Natural killer cell (primary cell): ENCODE measurements around the gene MAGEA1. TPM values are rescaled to one million over a fixed set of nuclear protein-coding genes. Genes with fewer than 3 reads are reported as not detected.
"Not testable (repeated sequence)": the region's sequence is repeated elsewhere in the genome, so short reads cannot be mapped to it uniquely, and the experiment has no call there.

Source experiments
- ATAC-seq, 3 donors: fragments of 150-1000 bp in 2 of 3; fragments of 200-7000 bp in 1 of 3; cut with Tn5 transposase; 1 replicate in 1 of 3; 2 replicates in 2 of 3; pipeline ENCODE4 v1.10.0; 2021; ENCODE audit warnings: mild to moderate bottlenecking in 2 of 3, moderate library complexity in 2 of 3
- DNase-seq, 2 donors: peaks; one replicate each; pipeline versions ENCODE4 v3.0.0 to v3.0.0-alpha.2; 2013 to 2021; ENCODE audit warnings: mixed read lengths in 1 of 2
- H3K27ac ChIP-seq: one replicate; pipeline ENCODE4 v1.5.1; 2013; ENCODE audit warnings: mild to moderate bottlenecking, low read length
- H3K27me3 ChIP-seq: one replicate; pipeline ENCODE4 v1.6.1; 2013; ENCODE audit warnings: low read length; ENCODE audit not compliant: control insufficient read depth, insufficient read depth
- H3K36me3 ChIP-seq: one replicate; pipeline ENCODE4 v1.6.1; 2013; ENCODE audit warnings: low read length; ENCODE audit not compliant: control insufficient read depth, insufficient read depth
- H3K4me1 ChIP-seq: one replicate; pipeline ENCODE4 v1.6.1; 2013; ENCODE audit warnings: low read length; ENCODE audit not compliant: control insufficient read depth, insufficient read depth
- H3K4me3 ChIP-seq: one replicate; pipeline ENCODE4 v1.5.1; 2013; ENCODE audit warnings: low read length
- H3K9me3 ChIP-seq: one replicate; pipeline ENCODE4 v1.6.1; 2013; ENCODE audit warnings: low read length; ENCODE audit not compliant: control insufficient read depth, insufficient read depth
- H3K27ac Mint-ChIP-seq, 2 donors: one replicate each; pipeline ENCODE4 v1.8.0; 2022; ENCODE audit warnings: mild to moderate bottlenecking in 2 of 2, mixed read lengths in 2 of 2, moderate library complexity in 1 of 2
- H3K27me3 Mint-ChIP-seq, 2 donors: one replicate each; pipeline ENCODE4 v1.8.0; 2022; ENCODE audit warnings: low read depth in 2 of 2, mixed read lengths in 2 of 2
- H3K36me3 Mint-ChIP-seq: one replicate; pipeline ENCODE4 v1.8.0; 2022; ENCODE audit warnings: mixed read lengths
- H3K4me1 Mint-ChIP-seq, 2 donors: one replicate each; pipeline ENCODE4 v1.8.0; 2022; ENCODE audit warnings: mixed read lengths in 2 of 2
- H3K4me3 Mint-ChIP-seq: one replicate; pipeline ENCODE4 v1.8.0; 2022; ENCODE audit warnings: mild to moderate bottlenecking, moderate library complexity, mixed read lengths
- H3K9me3 Mint-ChIP-seq, 2 donors: one replicate each; pipeline ENCODE4 v1.8.0; 2022; ENCODE audit warnings: mixed read lengths in 2 of 2
- CTCF ChIP-seq: fragments of 200-600 bp; IDR thresholded peaks from one replicate; pipeline ENCODE4 v1.8.0; 2022; ENCODE audit warnings: antibody characterized with exemption
- WGBS: methylation state at CpG from one replicate; pipeline ENCODE4 v1.1.7; 2013; ENCODE audit warnings: missing lambda C conversion rate; ENCODE audit not compliant: insufficient coverage; 5-methylcytosine and 5-hydroxymethylcytosine counted together
- intact Hi-C: fragments of 100-400 bp; cut with micrococcal nuclease; formaldehyde crosslinking; loops from one replicate; pipeline ENCODE4 v1.14.2; 2022
- total RNA-seq, 4 donors: library from RNA; stranded (reverse); fragments of 120-200 nt in 1 of 4; gene quantifications; one replicate each; pipeline versions ENCODE4 v1.2.3 to v1.2.4, GENCODE V29; 2013 to 2022

Gene MAGEA1
- total RNA-seq, 3 donors from 2014 or later (not counting 1 experiment from before 2014, with no cell fraction given) = not detected

- H3K27ac Mint-ChIP-seq = no peak overlapping the region
- WGBS = 75% methylated on average over 2 of the region's 5 CpGs
- H3K4me1 ChIP-seq = no peaks in the 10 kb centered on the region
Observed at GRCh38 chrX:153157450-153157849, 21.6 kb upstream of the MAGEA1 start.

GRCh38 chrX:153158319-153158718 is 20.8 kb upstream of the MAGEA1 start:
- Mint-ChIP-seq H3K27ac (no peak overlapping the region), H3K4me3 (no peak overlapping the region), H3K27me3 (peaks cover 3 to 27% of the 10 kb centered on the region in 2 donors), H3K36me3 (no peaks in the 10 kb centered on the region), H3K4me1 (no peaks in the 10 kb centered on the region), H3K9me3 (no peaks in the 10 kb centered on the region)
- Histone ChIP-seq H3K4me3 (no peak overlapping the region), H3K9me3 (no peaks in the 10 kb centered on the region), H3K4me1 (no peaks in the 10 kb centered on the region), H3K36me3 (no peaks in the 10 kb centered on the region), H3K27me3 (no peaks in the 10 kb centered on the region), H3K27ac (no peak overlapping the region)
- no peak for ATAC-seq
- WGBS = 92% methylated on average over 7 of the region's 7 CpGs
- no peak for TF ChIP-seq CTCF
- DNase-seq = no peak
- intact Hi-C loops = no loop called here

More at GRCh38 chrX:153157450-153157849, 21.6 kb upstream of the MAGEA1 start:
- peaks cover 3 to 27% of the 10 kb centered on the region in 2 donors for H3K27me3 Mint-ChIP-seq
- Histone ChIP-seq H3K27ac (no peak overlapping the region), H3K9me3 (no peaks in the 10 kb centered on the region), H3K36me3 (no peaks in the 10 kb centered on the region), H3K4me3 (no peak overlapping the region), H3K27me3 (no peaks in the 10 kb centered on the region)
- no peak overlapping the region for H3K4me3 Mint-ChIP-seq
- no peaks in the 10 kb centered on the region for H3K9me3 Mint-ChIP-seq
- ATAC-seq = no peak
- H3K4me1 Mint-ChIP-seq = no peaks in the 10 kb centered on the region
- DNase-seq = no peak
- TF ChIP-seq CTCF = no peak
- H3K36me3 Mint-ChIP-seq = no peaks in the 10 kb centered on the region
- intact Hi-C loops = no loop called here

- intact Hi-C loops = no loop called here
- H3K9me3 ChIP-seq = no peaks in the 10 kb centered on the region
- ATAC-seq (no peak), DNase-seq (no peak)
- Mint-ChIP-seq H3K27ac (no peak overlapping the region), H3K4me3 (no peak overlapping the region), H3K4me1 (no peaks in the 10 kb centered on the region), H3K36me3 (no peaks in the 10 kb centered on the region), H3K9me3 (no peaks in the 10 kb centered on the region), H3K27me3 (peaks cover 8 to 31% of the 10 kb centered on the region in 2 donors)
- TF ChIP-seq CTCF = no peak
- H3K36me3 ChIP-seq = no peaks in the 10 kb centered on the region
- no peak overlapping the region for H3K27ac ChIP-seq
- 83% methylated on average over 2 of the region's 5 CpGs for WGBS
- H3K27me3 ChIP-seq = no peaks in the 10 kb centered on the region
- no peaks in the 10 kb centered on the region for H3K4me1 ChIP-seq
- no peak overlapping the region for H3K4me3 ChIP-seq
Observed at GRCh38 chrX:153161952-153162351, 17.1 kb upstream of the MAGEA1 start.

GRCh38 chrX:153164733-153165132 is 14.4 kb upstream of the MAGEA1 start:
- H3K36me3 Mint-ChIP-seq = no peaks in the 10 kb centered on the region
- Histone ChIP-seq H3K27ac (no peak overlapping the region), H3K9me3 (no peaks in the 10 kb centered on the region), H3K4me3 (no peak overlapping the region), H3K4me1 (no peaks in the 10 kb centered on the region), H3K27me3 (no peaks in the 10 kb centered on the region), H3K36me3 (no peaks in the 10 kb centered on the region)
- WGBS = 89% methylated on average over 1 of the region's 3 CpGs
- no peak for TF ChIP-seq CTCF
- DNase-seq (no peak), ATAC-seq (no peak)
- intact Hi-C loops = no loop called here
- H3K27ac Mint-ChIP-seq = no peak overlapping the region
- peaks cover 5 to 16% of the 10 kb centered on the region in 2 donors for H3K27me3 Mint-ChIP-seq
- no peaks in the 10 kb centered on the region for H3K4me1 Mint-ChIP-seq
- H3K9me3 Mint-ChIP-seq = no peaks in the 10 kb centered on the region
- H3K4me3 Mint-ChIP-seq = no peak overlapping the region

GRCh38 chrX:153168423-153168822 is 10.7 kb upstream of the MAGEA1 start:
- ATAC-seq, H3K9me3 Mint-ChIP-seq, H3K4me1 Mint-ChIP-seq, H3K27ac ChIP-seq, H3K36me3 ChIP-seq, DNase-seq, H3K36me3 Mint-ChIP-seq, H3K27ac Mint-ChIP-seq, H3K4me3 ChIP-seq, H3K9me3 ChIP-seq, H3K4me3 Mint-ChIP-seq, H3K4me1 ChIP-seq, intact Hi-C loops, H3K27me3 ChIP-seq: not testable (repeated sequence)
- H3K27me3 Mint-ChIP-seq = peaks cover 5 to 13% of the 10 kb centered on the region in 2 donors
- WGBS = no CpG with 5 or more reads among the region's 4 CpGs
